NCI-H1436 (cell line): ENCODE results near the gene DOCK9.
A peak's percentile ranks its signal among the peaks of the same experiment; 100 is the strongest.

Experiments used
- DNase-seq: peaks from one replicate; lab custom pipeline; 2025; lab: John Stamatoyannopoulos, UW

Gene DOCK9

DNA sequence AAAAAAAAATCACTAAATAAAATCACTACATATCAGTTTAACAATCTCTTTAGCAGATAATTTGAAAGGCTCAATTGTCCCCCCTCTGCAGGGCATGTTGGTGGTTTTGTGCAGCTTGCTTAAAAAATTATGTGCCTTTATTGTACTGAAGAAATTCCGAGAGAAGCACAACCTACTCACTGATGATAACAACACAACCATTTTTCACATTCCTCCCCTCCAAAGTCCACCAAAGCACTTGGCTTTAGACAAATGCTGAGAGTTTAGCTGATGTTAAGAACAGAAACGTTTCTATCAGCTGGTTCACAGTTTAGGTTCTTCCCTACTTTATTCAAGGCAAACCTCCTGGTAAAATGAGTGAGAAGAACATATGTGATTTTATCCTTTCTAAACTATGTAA is 923 bp downstream of the DOCK9 start:
- no peak for DNase-seq

DNA sequence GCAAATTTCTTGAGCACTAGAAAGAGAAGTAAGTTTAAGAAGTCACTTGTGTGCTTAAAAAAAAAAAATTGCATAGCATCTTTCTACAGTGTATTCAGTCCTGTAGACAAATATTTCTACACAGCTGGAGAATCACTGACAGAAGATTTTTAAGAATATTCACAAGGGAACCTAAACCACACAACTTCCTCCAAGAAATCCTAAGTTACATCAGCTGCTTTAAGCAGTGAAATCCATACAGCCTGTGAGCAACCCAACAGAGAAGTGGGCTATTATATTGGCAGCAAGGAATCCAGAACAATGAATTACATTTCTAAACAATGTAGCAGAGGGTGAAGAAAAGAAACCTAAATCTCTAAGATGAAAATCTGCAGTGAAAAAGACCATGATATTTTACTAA is 1.5 kb downstream of the DOCK9 start:
- DNase-seq: no peak

DNA sequence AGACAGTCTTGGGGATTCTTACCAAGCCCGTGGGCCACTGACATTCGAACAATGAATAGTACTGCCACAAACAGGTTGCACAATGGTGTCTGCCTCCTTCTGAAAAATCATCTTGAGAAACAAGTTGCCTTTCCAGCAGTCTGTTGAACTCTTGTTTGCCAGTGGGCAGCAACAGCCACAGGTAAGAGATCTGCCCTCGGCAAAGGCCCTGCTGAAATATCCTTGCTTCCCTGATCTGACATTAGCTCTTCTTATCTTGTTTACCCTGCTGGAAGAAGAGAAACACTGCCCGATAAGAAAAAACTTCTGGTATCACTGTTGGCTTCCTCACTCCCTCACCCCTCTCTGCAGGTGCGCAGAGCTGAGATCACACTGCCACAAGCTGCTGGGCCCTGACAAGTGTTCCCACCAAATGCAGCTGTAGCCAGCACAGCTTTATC is 2.0 kb downstream of the DOCK9 start:
- DNase-seq: no peak

DNA sequence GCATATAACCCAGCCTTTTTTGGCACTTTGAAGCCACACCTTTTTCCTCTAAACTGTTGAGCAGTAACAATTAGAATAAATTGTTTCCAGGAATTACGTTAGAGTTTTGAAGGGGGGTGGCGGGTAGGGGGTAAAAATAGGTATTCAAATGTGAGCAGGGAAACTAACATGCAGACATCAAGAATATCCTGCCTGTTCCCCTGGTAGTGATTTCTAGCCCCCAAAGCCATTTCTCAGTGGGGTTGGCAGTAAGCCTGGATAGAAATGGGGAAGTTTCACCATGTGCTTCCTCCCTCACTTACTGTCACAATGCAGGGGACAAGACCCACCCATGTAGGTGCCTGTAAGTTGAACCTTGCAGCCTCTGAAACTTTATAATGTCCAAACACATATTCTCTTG is 3.8 kb downstream of the DOCK9 start:
- DNase-seq: no peak

DNA sequence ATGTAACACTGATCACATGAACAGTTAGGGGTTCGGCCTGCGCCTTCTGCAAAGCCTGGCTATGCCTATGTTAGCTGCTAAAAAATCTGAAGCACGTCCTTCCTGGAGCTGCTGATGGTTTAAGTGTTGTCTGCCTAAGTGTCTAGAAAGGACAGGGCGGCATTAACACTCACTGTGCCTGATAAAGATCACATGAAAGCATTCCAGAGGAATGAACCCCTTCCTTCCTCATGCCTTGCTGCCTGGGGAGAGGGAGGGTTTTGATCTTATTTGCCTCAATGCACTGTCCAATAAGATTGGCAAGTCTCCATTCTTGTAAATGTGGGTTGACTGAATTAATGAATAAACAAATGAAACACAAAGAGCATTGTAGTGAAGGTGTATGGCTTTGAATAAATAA is 5.2 kb downstream of the DOCK9 start:
- no peak for DNase-seq

DNA sequence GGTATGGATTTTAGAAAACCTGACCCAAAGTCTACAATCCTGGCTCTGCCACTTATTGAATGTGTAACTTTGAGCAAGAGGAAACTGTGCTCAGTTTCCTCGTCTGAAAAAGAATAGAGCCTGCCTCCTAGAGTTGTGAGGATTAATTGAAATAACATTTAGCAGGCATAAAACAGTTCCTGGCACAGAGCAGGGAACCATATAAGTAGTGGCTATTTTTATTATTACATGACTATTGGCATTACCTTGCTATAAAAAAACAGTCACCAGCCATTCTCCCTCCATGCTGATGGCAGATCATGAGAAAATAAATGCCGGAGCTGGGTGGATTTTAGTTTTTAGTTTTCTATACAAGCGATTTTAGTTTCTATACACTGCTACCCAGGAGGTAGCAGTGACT is 5.8 kb downstream of the DOCK9 start:
- DNase-seq: no peak

DNA sequence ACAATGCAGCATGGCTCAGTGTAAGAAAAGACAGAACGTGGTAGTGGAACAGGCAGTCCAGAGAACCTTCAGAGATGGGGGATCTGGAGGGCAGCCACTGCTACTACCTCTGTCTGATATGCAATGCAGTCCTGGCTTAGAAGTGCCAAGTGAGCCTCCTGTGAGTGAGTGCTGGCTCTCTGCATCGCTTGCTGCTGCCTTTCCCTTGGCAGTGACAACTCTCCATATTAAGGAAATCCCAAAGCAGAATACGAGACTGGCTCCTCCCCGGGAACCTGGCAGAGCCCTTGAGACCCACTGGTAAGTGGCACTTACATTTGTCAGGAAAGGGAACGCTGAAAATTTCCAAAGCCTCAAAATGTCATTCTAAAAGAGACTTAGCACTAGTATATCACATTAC is 7.5 kb downstream of the DOCK9 start:
- no peak for DNase-seq

DNA sequence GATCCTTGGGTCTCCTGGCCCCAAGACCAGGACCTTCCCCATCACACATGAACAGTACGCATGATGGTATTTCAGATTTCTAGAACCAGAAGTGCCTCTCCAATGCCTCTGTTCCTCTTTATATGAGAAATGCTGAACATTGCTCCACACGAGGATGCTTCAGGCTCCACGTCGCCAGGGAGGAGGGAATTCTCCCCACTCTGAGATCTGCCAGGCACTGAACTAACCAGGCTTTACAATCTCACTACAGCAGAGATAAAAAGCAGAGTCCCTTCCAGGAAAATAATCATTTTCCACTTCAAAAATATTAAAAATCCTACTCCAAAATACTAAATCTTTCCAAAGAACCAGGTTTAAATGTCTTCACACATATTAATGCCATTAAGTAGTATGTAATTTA is 10.4 kb downstream of the DOCK9 start:
- DNase-seq: no peak

DNA sequence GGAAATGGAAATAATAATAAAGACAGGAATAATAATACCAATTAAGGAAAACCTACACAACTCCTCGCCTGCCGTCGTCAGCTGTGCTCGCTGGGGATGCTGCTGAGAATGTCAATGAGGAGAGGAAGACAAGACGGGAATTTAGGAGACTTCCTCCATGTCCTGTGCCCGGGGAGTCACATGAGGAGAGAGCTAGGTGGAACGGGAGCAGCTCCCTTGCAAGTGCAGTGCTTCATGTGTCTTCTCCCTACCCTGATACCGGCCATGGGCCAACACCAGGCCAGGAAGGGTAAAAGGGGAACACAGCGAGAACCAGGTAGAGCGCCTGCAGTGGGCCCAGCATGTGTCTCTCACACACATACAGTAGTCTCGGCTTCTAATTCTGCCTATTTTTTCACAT is 11.8 kb downstream of the DOCK9 start:
- no peak for DNase-seq

DNA sequence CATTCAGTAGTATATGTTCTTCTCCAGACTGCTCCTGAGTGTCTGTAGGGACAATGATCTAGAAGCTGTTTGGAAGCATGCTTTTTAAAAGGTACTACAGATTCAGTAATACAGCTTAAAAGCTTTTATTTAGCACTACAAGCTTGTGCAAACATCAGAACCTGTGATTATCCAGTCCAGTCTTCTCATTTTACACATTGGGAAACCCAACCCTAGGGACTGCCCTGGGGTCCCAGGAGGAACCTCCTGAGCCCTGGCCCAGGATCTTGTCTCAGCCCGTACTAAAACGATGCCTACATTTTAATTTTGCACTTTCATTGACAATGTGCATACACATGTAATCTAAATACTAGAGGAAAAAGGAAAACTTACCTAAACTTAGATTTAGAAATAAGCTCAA is 12.5 kb downstream of the DOCK9 start:
- DNase-seq: peak; percentile 91

DNA sequence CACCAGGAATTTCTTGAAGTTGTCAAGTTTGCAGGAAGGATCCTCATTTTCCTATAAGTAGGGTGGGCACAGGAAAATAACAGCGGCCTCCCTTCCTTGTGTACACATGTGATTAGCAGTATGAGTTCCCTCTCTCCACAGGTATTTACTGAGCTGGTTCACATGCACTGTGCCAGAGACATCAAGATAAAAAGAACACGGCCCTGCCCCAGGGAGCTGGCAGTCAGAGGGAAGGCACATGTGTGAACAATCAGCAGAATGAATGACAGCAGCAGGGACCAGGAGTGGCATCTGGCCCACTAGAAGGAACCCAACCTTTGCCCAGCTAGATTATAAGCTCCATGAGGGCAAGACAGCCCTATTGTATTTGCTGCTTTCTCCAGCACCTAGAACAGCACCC is 13.9 kb downstream of the DOCK9 start:
- DNase-seq: no peak

DNA sequence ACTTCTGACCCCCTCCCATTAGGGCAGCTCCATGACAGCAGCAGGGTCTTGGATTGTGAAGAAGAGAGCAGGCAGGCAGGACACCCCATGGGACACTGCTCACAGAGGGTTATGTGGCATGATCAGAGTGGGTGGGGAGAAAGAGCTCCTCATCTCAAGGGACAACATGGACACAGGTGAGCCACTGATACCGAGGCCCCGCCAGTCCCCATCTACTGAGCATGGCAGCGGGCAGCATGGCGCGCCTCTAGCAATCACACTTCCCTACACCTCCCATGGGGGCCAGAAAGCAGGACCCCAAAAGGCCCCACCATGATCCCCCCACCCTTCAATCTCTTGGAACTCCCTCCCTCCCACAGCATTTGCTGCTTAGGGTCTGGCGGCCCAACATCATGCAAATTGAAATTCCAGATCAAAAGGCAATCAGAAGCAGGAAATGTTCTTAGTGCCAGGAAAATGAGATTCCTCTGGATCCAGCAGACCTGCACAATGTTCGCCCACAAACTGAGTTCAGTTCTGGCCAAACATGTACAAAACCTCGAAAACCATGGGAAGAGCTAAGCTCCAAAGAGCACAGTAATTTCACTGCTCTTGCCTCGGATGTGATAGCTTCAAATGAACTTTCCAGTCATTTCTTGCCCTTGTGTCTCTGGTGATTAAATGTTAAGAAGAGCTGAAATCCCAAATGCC is 14.8 kb downstream of the DOCK9 start:
- DNase-seq: no peak

DNA sequence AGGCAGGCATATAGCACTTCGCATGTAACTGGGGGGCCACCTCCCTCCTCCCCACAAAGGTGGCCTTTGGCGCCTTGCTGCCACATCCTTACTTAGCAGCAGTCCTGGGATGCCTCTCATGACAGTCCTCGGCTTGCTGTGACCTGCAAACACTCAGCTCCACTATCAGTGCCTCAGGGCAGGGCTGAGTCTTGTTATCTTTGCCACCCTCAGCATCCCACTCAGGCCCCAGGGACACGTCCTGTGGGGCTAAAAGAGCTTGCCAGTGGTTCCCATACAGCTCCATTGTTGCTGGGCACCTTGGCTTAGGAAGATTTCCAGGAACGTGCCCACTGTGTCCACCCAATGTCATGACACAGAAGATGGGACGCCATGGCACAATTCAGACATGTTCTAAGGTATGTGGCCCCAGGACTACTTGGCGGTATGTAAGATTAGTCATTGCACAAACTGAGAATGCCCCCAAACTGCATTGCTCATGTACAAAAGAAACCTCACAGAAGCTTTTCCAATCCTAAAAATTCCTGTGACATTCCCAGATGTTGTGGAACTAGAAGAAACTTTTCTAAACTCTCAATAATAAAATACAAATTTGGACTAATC is 16.3 kb downstream of the DOCK9 start:
- DNase-seq: no peak

DNA sequence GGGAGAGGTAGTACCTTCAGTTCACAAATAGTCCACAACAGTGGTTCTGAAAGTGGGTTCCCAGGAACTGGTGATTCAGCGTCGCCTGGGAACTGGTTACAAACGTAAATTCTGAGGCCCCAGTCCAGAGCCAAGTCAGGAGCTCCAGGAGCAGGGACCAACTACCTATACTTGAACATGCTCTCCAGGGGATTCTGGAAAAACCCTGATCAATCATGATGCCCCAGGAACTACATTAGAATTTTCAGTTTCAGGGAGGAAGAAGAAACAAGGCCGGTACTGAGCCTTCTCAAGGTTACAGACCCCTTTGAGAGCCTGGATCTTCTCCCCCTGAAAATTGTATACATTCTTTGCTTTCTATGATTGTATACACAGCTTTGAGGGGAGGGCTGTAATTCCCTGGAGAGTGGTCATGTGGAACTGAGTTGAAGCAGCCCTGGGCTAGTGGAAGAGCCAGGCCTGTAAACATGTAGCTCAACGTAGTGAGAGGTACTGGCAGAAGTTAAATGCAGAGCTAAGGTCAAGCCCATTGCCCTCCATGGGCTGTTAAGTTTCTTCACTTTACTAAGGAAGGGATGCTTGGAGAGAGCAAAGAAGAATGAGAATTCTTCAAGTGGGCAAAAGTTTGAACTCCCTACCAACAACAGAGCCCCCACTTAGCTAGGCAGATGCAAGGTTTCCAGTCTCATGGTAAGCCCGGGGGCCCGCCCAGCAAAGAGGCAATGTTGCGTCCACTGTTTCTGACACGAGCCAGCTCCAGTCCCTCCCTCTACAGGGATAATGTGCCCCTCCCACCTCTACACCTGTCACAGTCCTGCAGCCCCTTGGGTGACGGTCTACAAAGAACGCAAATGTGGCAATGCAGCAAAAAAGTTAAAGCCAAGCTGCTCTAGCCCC is 17.0 kb downstream of the DOCK9 start:
- DNase-seq: peak; percentile 30

DNA sequence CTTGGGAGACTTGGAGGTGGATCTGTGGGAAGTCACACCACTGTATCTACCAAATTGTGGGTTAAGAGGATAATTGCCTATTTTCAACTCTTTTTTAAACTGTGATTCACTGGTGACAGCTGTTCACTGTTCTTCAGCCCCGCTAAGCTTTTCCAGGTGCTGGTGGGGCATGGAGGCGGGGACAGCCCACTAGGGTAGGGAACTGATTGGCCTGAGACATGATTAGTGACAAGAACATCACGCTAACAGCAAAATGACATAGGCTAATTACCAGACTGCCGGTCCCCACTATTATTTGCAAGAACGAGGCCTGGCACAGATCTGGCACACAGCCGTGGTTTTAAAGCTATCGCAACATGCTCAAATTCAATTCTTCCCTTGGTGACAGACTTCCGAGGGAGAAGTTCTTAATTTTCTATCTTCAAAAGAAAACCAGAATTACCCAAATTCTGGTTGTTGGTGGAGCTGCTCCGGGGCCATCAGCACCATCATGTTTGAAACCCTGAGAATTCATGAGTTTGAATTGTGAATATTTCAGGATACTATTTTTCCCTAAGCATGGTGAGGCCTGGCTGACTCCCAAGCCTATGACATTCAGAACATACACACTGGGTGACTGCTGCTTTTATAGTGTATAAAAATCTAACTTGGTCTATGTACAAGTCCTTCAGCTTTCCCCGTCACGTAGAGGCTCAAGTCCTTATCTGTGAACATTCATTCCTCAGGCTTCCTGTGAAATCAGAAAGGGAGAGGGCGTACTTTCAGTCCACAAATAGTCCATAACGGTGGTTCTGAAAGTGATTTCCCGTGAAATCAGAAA is 17.9 kb downstream of the DOCK9 start:
- peak; percentile 93 for DNase-seq

DNA sequence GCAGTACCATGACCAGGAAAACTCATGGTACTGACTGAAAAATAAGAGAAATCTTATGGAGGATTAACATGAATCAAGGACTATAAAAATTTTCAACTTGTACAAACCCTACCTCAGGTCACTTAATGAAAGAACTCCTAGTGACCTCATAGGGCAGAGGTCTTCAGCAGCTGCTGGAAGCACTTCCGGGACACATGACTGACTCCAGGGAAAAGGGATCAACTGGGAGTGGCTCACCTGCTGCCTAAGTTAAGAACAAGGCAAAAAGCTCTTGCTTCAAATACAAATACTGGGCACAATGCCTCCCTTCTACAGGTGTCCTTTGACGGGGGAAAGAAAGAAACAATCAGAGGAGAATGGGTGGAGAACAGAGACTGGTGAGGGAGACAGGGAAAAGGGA is 18.6 kb downstream of the DOCK9 start:
- DNase-seq: peak; percentile 65

DNA sequence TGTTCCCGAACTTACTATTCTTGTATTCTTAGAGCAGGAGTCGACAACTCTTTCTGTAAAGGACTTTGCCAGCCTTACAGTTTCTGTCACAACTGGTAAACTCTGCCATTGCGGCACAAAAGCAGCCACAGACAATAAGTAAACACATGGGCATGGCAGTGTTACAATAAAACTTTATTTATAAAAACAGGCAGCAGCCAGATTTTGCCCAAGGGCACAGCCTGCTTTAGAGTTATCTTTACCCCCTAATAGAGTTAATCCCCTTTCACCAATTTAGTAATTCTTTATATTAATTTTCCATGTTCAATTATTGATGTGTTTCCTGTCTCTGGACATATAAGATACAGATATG is 19.4 kb downstream of the DOCK9 start:
- DNase-seq: no peak

DNA sequence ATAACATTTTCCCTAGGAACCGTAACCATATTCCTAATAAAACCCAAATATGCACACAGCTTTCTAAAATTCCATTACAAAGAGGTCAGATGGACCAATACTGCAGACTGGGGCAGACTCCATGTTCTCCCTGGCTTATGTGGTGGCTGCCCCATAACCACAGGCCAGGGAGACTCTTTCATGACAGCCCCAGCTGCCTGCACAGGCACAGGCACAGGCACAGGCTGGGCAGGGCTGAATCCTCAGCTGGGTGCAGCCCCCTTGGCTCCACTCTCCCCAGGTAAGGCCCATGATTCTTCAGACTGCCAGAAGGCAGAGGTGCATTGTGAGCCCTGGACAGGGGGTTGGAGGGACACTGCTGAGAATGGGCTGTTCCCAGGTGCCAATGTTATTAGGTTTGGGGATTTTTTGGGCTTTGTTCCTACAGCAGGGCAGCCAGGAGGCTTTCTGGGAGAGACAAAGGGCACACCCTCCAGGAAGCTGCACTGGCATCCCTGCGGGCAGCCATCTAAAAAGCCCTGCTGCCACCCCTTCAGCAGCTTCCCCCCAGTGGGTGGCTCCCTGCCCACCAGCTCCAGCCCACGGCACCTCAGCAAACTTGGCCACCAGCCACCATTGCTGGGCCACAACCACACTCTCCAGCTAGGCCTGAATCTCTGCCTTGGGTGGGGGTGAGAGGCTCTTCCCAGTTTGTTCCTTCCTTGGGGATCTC is 20.0 kb downstream of the DOCK9 start:
- DNase-seq: no peak

DNA sequence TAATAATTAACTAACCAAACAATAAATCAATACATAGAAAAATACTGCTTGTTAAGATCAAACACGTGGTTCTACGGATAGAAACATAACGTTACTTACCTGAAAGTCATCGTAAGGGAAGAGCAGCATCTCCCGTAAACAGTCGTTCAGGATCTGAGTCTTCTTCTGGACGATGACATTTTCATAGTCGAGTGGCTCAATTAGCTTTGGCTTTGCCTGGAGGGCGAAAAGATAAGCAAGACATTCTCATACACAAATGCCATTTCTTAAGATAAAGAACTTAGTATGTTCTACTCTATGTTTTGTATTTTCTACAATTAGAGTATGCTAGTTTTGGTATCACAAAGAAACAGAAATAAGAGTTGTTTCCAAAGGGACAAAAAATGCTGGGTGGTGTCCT is 22.5 kb downstream of the DOCK9 start:
- DNase-seq: no peak

DNA sequence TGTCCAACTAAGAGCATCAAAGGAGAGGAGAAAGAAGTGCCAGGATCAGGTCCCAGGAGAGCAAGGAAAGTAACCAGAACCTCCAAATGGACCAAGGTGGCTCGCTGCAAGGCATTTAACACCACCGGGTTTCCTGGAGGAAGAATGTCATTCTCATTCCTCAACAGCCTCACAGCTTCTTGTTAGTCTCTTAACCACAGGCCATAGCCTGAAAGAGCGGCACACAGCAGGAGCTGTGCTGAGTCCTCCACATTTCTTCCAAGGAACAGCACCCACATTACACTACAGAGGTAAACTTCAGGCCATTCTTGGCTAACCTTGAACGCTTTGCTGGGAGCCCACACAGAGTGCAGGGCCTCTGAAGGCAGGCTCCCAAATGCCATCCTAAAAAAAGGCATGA is 23.6 kb downstream of the DOCK9 start:
- no peak for DNase-seq

DNA sequence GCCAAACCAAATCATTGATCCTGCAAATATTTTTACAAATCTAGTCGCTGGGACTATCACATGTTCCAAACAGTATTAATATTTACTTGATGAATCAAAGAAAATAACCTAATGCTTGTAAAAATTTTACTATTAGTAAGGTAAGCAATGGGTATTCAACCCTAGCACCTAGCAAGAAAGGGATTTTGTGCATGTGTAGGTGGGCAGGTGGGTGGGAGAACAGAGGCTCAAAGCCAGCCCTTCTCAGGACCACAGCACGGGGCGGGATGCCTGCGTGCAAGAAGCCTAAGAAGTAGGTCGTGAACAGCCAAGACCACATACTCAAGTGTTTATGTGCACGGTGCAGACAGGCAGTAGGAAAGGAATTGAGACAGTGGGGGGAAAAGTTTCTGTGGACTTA is 26.6 kb downstream of the DOCK9 start:
- DNase-seq: no peak

DNA sequence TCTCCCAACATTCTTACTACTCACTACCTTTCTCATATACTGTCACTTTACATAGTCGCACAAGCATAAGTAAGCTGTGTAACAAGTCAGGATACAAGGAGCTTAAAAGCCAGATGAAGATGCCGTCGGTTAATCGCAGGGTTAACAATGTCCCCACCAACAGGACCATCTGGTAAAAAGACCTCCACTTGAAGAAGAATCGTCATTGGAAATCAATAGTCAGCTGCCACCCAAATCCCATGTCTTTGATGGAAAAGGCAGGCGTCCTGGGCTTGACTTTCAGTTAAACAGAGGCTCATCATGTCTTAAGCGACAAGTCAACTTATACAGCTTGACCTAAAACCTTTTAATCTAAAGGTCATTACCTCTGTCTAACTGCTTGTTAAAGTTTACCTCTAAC is 27.2 kb downstream of the DOCK9 start:
- no peak for DNase-seq
